ENCODE results near the gene ASIP.
A peak's percentile ranks its signal among the peaks of the same experiment; 100 is the strongest.
"Not testable (repeated sequence)": the region's sequence is repeated elsewhere in the genome, so short reads cannot be mapped to it uniquely, and the experiment has no call there.

ASIP gene

DNA sequence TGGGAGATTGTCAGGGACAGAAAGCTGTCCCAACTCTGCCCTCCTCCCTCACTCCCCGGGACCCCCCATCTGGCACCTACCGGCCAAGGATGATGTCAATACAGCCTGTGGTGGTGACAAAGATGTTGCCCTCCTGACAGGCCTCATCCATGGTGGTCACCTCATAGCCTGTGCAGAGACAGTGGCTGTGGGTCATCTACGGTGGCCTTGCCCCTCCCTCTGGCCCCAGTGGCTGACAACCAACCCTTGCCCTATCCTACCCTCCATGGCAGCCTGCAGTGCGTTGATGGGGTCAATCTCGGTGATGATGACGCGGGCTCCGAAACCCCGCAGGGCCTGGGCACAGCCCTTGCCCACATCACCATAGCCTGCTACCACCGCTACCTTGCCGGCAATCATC, 49.2 kb downstream of the ASIP start:
- no peak for DNase-seq

DNA sequence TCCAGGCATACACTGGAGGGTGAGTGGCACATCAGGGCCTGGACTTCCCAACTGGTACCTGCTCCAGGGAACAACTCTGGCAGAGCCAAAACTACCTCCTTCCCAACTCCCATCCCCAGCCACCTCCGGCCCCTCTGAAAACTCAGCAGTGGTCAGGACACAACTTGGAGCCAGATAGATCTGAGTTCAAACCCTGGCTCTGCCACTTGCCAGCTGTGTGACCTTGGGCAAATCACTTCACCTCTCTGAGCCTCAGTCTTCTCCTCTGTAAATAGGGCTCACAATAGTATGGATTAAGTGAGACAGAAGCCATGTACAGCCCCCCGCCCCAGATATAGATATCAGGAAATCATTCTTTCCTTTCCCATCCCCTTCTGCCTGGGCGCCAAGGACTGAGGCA, 51.3 kb downstream of the ASIP start:
- DNase-seq: no peak

DNA sequence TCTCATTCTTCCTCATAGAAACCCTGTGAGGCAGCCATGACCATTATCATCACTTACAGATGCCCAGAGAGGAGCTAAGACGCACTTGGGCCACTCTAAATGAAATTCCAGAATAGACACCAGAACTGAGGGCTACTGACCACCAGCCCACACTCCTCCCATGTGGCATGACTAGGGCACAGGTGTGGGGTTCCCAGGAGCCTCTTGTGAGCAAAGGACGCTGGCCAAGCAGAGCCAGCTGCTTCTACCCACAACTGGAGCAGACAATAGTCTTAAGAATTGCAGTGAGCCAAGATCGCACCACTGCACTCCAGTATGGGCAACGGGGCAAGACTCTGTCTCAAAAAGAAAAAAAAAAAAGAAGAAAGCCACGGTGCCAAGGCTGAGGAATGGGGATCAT, 51.9 kb downstream of the ASIP start:
- no peak for DNase-seq

DNA sequence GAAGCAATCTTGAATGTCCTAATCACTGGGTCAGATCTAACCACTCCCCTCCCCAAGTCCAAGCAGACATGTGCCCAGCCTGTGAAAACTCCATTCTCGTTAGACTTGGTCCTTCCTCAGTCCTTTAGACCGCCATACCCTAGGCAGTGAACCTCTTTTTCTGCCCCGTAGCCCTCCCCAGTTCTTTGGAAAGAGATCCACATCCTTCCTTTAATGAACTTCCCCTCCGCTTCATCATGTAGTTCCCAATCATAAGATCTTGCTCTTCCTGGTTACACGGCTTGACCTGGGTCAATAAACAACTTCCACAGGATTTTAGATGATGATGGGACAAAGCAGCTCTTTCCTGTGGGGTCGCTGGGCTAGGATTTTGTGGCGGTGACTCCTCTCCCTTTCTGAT, 52.4 kb downstream of the ASIP start:
- DNase-seq: no peak

DNA sequence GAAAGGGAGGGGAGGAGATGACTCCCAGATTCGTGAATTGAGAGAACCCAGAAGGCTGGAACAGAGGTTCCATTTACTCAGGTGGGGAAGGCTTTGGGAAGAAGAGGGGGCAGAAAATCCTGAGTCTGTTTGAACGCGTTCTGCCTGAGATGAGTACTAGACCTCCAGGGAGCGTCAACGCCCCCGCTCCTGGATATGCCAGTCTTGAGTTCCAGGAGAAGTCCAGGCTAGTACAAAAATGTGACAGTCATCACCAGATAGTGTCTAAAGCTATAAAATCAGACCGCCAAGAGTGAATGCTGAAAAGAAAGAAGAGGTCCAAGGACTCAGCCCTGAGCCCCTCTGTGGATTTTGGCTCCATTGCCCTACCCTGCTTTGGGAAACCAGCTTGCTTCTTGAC, 53.3 kb downstream of the ASIP start:
- DNase-seq: no peak

DNA sequence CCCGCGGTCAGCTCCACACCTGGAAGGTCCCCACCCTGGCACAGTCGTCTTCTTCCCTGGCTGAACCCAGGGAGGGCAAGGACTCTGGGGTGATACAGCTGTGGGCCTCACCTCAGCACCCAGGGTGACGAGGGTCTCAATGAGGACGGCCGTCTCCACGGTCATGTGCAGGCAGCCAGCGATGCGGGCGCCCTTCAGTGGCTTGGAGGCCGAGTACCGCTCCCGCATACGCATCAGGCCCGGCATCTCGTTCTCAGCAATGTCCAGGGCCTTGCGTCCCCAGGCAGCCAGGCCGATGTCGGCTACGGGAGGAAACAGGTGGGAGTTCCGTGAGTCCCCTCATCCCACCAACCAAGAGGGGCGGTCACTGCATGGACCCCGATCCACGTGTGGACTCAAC, 54.1 kb downstream of the ASIP start:
- DNase-seq: no peak

DNA sequence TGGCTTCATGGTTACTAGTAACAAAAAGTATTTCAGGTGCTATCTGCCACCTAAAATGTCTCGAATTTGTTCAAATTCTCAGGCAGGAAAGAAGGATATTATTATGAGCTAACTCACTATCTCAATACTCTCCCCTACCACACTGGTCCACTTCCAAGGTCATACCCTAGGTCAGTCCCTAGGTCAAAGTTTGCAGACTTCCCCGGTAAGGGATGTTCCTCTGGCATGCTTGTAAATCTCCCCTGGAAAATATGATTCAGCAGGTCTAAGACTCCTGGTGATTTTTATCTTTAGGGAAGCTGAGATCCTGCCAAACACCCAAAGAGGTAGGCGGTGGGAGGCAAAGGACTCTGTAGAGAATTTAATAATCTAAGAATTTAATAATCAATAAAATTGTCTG, 55.2 kb downstream of the ASIP start:
- no peak for DNase-seq

DNA sequence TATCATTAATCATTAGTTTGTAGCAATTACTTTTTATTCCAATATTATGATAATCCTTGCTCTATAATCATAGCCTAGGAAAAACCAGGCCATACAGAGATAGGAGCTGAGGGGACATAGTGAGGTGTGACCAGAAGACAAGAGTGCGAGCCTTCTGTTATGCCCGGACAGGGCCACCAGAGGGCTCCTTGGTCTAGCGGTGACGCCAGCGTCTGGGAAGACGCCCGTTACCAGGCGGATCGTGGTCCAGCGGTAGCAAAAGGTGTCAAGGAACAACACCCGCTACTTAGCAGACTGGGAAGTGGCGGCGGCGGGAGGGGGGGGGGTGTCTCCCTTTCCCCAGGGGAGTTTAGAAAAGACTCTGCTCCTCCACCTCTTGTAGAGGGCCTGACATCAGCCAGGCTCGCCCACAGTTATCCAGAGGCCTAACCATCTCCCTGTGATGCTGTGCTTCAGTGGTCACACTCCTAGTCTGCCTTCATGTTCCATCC, 57.1 kb downstream of the ASIP start:
- DNase-seq: not testable (repeated sequence)

DNA sequence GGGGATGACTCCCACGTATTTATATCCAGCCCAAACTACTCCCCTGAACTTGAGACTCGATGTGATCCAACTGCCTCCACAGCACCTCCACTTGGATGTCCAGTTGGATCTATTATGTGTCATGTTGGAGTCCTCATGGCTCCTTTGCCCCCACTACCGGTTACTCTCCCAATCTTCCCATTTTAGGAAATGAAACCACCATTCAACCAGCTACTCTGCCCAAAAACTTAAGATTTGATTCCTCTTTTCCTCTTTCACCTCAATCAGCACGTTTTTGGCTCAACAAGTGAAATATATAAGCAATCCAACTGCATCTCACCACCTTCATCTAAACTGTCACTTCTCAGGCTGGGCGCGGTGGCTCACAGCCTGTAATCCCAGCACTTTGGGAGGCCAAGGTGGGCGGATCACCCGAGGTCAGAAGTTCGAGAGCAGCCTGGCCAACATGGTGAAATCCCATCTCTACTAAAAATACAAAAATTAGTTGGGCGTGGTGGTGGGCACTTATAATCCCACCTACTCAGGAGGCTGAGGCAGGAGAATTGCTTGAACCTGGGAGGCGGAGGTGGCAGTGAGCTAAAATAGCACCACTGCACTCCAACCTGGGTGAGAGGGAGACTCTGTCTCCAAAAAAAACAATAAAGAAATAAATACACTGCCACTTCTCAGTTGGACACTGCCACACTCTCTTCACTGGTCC, 58.5 kb downstream of the ASIP start:
- DNase-seq: no peak

DNA sequence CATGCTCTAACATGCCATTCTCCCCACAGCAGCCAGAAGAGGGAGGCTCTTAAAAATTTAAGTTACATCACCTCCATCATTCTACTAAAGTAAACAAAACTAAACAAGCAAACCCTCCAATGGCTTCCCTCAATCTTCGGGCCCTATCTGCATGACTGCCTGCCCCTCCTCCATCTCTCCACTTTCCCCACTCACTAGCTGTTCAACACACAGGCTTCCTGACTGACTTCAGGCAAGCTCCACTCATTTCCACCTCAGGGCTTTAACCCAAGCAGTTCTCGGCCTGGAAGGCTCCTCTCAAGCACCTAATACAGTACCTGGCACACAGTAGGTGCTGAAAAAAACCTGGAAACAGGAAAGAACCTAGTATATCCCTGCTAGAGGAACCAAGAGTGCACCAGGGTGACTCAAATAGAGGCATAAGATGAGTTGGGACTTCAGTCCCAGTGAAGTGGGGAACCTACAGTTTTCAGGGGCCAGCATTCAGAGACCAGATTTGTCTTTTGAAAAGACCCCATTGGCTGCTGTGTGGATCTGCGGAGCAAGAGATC, 59.1 kb downstream of the ASIP start:
- DNase-seq: no peak

DNA sequence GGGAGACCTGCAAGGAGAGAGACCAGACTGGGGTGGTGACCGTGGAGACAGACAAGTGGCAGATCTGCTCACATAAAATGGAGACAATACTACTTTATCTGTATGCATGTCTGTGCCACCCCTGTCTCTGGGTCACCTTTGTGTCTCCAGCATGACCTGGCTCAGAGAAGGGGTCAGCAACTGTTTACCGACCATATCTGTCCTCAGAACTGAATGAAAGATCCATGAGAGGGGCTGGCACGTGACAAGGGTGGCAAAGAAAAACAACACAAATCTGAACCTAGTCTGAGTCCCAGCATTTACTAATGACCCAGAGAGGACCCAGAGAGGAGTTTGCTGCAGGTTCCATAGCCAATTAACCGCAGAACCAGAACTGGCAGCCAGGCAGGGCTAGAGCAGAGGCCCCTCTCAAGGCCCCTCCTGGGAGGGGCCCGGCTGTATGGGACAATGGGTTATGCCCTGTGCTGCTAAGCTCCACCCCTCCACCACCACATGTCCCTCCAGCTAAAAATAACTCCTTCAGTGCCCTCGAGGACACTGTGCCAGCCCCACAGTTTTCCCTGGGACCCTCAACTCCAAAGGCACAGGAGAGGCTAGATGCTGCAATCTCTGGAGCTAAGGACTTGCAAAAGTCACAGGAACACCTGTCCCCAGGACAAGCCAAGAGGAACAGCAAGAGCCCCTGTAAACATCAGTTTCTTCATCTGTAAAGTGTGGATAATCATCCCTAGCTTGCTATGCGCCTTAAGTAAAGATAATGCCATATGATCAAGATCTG, 59.8 kb downstream of the ASIP start:
- no peak for DNase-seq

DNA sequence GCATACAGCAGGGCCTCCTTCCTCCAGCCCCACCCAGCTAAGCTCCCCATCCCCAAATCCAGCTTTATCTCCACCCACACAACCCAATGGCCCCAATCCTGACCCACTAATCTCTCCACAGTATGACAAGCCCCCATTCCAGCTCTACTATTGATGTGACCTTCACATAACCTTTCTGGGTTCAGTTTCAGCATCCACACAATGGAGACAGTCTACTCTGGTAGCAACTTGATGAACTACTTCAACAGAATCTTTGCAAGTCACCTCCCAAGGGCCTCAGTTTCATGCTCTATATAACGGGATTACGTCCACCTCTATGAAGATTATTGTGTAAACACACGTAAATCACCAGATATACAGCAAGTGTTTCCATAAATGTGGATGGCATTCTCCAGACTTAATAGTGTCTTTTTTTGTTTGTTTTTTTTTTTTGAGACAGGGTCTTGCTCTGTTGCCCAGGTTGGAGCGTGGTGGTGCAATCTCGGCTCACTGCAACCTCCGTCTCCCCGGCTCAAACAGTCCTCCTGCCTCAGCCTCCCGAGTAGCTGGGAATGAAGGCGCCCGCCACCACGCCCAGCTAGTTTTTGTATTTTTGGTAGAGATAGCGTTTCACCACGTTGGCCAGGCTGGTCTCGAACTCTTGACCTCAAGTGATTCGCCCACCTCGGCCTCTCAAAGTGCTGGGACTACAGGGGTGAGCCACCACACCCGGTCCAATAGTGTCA, 60.5 kb downstream of the ASIP start:
- DNase-seq: no peak

DNA sequence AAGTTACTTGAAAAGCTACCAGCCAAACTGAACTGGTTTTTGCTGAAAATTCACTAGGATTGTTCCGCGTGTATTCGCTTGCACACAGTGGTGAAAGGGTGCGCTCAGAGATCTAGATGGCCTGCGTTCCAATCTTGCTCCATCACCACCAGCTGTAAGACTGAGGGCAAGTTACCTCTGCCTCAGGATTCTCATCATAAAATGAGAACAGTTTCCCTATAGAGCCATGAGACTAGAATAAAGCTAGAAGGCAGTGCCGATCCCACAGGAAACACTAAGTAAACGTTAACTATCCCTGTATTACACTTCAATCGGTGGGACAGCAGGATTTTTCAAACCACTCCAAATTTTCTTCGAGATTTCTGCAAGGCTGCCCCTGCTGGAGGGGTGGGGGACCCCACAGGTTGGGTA, 61.1 kb downstream of the ASIP start:
- peak in 1 of 2 experiments; percentile 80 for DNase-seq

DNA sequence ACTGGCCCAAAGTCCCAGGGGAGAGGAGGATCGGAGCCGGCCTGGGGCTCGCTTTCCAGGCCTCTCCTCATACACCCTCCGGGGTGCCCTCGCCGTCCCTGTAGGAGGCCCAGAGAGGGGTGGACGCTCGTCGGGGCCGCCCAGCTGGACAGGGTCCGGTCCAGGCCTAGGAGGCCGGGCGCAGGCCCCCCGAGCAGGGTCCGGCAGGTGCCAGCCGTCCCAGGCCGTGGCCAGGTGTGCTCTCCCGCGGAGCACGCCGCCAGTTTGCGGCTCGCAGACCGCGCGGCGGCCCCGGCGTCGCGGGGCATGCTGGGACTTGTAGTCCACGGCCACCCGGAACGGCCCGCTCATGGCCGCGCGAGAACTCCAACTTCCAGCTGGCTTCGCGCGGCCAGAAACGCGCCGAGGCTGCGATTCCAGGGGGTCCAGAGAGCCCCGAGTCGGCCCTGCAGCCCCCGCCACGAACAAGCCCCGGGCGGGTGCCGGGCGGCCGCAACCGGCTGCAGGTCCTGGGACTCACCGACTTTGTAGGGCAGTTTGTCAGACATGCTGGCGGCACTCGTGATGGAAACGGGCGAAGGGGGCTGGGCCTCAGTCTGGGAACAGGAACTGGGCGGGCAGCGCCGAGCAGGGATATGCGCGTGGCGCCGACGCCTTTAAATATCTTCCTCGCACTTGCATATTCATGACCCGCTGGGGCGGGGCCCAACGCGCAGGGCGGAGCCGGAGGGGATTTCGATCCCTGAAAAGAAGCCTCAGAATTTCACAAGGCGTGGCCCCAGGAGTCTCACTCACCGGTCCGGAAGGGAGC, 61.7 kb downstream of the ASIP start, which contains the start of gene AHCY:
TSS of gene AHCY (minus strand) at position 633 of the 811 bp plus-strand sequence. CDS start at position 548, 85 bp downstream.
- DNase-seq: peak; percentile 100

DNA sequence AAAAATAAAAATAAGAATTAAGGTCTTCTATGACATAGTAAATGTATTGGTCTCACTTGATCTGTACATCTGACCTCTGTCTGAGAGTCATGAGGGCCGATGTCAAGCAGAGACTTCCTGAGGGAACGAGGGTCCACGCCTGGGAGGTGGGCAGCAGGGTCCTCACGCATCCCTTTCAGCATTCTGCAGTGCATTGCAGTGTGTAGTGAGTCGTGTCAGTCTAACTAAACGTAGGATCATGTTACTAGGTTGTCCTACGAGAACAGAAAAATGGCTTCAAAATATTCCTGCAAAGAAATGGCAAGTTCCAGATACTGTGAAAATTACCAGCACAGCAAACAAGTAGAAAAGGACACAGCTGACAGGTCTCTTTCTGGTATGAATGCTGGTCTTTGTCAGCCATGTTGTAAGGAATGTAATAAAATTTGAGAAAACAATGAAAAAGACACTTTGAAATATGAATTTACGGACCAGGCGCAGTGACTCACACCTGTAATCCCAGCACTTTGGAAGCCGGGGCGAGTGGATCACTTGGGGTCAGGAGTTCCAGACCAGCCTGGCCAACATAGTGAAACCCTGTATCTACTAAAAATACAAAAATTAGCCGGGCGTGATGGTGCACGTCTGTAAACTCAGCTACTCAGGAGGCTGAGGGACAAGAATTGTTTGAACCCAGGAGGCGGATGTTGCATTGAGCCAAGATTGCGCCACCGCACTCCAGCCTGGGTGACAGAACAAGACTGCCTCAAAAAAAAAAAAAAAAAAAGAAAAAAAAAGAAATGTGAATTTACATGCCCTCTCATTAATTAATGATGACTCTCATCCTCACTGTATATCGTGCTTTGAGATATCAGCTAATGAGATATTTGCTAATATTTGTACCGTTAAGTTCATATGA, 64.4 kb downstream of the ASIP start:
- DNase-seq: no peak

DNA sequence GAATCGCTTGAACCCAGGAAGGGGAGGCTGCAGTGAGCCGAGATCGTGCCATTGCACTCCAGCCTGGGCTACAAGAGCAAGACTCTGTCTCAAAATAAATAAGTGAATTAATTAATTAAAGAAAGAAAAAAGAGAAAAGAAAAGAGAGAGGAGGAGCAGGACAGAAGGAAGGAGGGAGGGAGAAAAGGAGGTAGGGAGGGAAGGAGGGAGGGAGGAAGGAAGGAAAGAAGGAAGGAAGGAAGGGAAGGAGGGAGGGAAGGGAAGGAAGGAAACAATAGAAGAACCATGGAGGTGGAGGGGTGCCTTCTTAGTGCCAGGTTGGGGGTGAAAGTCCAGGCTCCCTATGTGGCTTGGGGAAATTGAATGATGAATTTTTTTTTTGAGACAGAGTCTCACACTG, 68.5 kb downstream of the ASIP start:
- DNase-seq: no peak

DNA sequence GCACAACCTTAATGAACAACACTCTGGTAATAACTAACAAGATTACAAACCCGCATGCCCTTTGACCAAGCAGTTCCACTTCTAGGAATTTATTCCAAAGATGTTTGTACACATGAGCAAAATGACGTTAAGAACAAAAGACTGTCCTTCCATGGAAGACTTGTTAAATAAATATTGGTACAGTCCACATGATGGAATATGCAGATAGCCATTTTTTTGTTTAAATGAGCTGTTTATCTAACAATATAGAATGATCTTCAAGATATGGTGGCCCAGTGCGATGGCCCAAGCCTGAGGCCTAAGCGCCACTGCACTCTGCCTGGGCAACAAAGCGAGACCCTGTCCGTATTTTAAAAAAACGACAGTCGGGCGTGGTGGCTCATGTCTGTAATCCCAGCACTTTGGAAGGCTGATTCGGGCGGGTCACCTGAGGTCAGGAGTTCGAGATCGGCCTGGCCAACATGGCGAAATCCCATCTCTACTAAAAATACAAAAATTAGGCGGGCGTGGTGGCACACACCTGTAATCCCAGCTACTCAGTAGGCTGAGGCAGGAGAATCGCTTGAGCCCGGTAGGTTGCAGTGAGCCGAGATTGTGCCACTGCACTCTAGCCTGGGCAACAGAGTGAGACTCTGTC, 69.4 kb downstream of the ASIP start:
- no peak for DNase-seq

DNA sequence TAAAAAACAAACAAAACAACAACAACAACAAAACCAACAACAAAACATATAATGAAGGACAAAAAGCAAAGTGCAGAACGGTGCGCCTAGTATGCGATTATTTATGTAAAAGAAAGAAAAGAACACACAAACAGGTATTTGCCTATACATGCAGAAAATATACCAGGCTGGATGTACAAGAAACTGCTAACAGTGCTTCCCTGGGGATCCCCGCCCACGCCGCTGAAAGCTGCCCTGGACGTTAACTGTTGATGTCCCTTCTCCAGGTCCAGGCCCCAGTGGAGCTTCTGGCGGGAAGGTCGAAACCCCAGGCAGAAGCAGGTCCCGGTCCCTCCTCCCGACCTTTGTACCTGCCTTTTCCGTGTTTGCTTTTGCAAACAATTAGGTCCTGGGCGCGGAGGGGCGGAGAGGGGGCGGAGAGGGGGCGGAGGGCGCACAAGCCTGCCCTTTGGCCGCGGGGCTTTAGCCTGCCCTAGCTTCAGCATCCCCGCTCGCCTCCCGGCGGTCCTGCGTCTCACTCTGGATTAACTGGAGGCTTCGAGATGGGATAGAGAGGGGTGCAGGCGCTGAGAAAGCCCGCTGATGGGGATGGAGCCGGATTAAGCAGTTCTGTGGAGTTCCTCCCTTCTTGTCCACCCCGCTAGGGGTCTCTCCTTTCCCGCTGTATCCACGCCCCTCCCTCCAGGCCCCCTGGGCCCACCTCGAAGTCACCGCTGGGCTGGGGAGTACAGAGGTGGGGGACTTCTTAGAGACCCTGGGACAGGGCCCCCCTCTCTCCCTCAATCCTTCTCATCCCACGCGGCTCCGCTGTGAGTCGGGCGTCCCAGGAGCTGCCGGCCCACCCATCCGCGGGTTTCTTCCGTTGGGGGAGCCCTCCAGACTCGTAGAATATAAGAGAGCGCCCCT, 70.1 kb downstream of the ASIP start:
- DNase-seq: no peak

DNA sequence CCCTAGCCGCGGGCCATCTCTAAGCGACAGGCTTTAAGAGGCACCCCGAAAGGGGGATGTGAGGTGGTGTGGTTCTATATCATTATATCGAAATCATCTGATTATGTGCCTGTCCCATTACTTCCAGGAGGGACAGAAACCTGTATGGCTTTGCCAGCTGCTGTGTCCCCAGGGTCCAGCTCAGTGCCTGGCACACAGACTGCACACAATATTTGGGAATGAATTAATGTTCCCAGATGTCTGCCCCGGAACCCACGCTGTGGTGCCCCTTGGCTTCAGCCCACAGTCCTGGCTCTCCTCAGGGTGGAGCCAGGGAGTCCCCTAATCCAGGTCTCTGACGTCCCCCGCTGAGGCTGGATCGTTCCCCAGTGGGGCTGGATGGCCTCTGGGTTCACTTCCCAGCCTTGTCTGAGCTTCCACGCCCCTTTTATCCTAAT, 70.8 kb downstream of the ASIP start:
- DNase-seq: no peak

All from SW 1271 (cell line).